Measurements from ENCODE around the gene CYP1B1. TPM values are rescaled to one million over a fixed set of nuclear protein-coding genes. Genes with fewer than 3 reads are reported as not detected.

The CYP1B1 gene
- total RNA-seq, 2 donors from 2014 or later: 90.3 to 95.7 TPM

DNA sequence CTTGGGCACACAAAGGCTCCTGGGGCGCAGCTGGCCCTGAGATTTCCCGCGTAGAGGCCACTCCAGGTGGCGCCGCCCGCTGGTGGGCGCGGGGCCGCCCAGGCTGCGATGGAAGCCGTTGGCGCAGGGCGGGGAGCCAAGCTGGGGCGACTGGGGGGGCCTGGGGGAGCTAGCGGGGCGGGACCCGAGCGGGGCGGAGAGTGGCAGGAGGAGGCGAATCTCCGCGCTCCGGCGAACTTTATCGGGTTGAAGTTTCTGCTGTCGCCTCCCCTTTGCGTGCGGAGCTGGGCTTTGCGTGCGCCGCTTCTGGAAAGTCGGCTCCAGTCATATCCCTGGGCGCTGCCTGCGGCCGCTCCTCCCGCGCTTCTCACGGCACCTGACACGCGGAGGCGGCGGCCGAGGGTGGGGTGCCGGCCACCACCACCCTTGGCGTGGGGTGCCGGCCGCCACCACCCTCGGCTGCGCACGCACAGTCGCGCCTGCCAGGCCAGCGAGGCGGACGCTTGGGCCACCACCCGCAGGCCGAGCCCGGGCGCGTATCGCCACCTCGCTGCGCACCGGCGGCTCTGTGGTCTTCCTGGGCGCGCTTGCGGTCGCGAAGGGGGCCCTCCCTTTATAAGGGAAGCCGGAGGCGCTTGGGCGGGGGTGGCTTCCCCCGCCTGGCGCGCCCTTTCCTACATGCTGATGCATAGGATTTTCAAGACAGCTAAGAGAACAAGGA lies 919 bp upstream of the CYP1B1 start:
- ATAC-seq: peak; percentile 79 to 84
- H3K27ac Mint-ChIP-seq: peak overlapping the region in 1 of 2 donors; percentile 70
- H3K4me3 Mint-ChIP-seq: peak overlapping the region; percentile 78
- peaks cover 6 to 11% of the 10 kb centered on the region in 2 donors for H3K4me1 Mint-ChIP-seq (ENCODE audit: low read depth in 2 of 2)
- H3K9me3 Mint-ChIP-seq: no peaks in the 10 kb centered on the region
- peaks cover 44 to 51% of the 10 kb centered on the region in 2 donors for H3K27me3 Mint-ChIP-seq
- peak; percentile 81 for DNase-seq (ENCODE audit: low spot score)
- peaks cover 4% of the 10 kb centered on the region for H3K36me3 Mint-ChIP-seq

DNA sequence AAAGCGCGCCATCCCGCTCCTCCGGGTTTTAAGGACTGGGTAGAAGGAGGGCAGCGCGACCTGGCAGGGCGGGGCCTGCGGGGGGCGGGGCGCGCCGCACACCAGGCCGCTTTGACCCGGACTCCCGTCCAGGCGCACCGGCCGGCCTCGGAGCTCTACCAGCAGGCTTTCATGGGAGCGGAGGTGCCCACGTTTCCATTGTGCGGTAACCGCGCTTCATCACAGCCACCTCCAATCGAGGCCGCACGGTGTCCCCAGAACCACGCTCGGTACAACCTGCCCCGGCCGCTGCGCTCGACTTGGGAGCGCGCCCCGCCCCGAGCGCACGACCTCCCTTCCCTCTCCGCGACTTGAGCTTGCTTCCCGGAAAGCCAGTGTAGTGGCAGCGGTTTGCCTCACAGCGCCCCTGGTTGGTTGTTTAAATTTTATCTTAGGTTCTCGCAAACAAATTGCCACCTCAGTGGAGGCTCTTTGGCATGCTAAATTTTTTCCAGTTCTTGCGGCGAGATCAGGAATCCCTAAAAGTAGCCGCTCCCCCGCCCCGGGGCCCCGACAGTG lies 280 bp upstream of the CYP1B1 start:
- Mint-ChIP-seq H3K27me3 (peaks cover 42 to 45% of the 10 kb centered on the region in 2 donors), H3K27ac (peak overlapping the region in 1 of 2 donors; percentile 70), H3K9me3 (no peaks in the 10 kb centered on the region), H3K4me3 (peak overlapping the region; percentile 78), H3K36me3 (peaks cover 4% of the 10 kb centered on the region), H3K4me1 (ENCODE audit: low read depth in 2 of 2) (peaks cover 6 to 11% of the 10 kb centered on the region in 2 donors)
- DNase-seq (ENCODE audit: low spot score) (no peak), ATAC-seq (peak; percentile 60 to 79)

DNA sequence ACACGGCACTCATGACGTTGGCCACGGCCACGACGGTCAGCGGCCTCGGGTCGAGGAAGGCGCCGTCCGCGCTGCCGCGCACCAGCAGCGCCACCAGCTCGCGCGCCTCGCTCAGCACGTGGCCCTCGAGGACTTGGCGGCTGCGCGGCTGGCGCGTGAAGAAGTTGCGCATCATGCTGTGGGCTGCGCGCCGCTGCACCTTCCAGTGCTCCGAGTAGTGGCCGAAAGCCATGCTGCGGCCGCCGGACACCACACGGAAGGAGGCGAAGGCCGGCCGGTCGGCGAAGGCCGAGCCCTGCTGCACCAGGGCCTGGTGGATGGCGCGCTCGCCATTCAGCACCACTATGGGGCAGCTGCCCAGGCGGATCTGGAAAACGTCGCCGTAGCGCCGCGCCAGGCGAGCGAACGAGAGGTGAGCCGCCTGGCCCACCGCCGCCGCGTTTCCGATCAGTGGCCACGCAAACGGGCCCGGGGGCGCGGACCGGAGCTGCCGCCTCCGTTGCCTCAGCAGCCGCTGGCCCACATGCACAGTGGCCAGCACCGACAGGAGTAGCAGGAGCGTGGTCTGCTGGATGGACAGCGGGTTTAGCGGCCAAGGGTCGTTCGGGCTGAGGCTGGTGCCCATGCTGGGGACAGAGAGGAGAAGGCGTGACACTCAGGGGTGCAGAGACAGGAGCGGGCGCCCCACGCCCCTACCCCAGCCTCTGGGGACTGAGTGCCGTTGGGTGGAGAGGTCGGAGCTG lies 1.0 kb downstream of the CYP1B1 start:
- Mint-ChIP-seq H3K27me3 (peaks cover 32 to 33% of the 10 kb centered on the region in 2 donors), H3K9me3 (no peaks in the 10 kb centered on the region), H3K36me3 (peaks cover 4% of the 10 kb centered on the region), H3K27ac (no peak overlapping the region), H3K4me1 (ENCODE audit: low read depth in 2 of 2) (peaks cover 6 to 11% of the 10 kb centered on the region in 2 donors), H3K4me3 (no peak overlapping the region)
- peak; percentile 60 for DNase-seq (ENCODE audit: low spot score)
- no peak for ATAC-seq

DNA sequence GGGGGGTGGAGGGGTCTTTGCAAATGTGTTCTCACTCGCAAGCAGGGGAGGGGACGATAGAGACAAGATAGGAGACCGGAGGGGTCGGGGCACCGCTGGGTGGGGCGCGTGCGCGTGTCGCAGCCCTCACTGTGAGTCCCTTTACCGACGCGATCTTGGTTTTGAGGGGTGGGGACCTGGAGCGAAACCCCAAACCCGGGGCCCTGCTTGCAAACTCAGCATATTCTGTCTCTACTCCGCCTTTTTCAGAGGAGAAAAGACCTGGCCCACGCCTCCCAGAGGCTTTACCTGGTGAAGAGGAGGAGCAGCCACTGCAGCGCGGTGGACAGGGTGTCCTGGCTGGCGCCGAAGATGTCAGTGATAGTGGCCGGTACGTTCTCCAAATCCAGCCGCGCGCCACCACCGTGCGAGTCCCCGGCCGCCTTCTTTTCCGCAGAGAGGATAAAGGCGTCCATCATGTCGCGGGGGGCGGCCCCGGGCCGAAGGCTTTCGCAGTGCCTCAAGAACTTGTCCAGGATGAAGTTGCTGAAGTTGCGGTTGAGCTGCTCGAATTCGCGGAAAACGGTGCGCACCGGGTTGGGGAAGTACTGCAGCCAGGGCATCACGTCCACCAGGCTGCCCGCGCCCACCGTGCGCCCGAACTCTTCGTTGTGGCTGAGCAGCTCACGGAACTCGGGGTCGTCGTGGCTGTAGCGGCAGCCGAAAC lies 1.7 kb downstream of the CYP1B1 start:
- DNase-seq (ENCODE audit: low spot score) (peak; percentile 61), ATAC-seq (no peak)
- Mint-ChIP-seq H3K27ac (peak overlapping the region; percentile 25 to 46), H3K9me3 (no peaks in the 10 kb centered on the region), H3K4me3 (peak overlapping the region; percentile 77), H3K36me3 (peaks cover 4% of the 10 kb centered on the region), H3K4me1 (ENCODE audit: low read depth in 2 of 2) (peaks cover 6 to 11% of the 10 kb centered on the region in 2 donors), H3K27me3 (peaks cover 26 to 28% of the 10 kb centered on the region in 2 donors)

DNA sequence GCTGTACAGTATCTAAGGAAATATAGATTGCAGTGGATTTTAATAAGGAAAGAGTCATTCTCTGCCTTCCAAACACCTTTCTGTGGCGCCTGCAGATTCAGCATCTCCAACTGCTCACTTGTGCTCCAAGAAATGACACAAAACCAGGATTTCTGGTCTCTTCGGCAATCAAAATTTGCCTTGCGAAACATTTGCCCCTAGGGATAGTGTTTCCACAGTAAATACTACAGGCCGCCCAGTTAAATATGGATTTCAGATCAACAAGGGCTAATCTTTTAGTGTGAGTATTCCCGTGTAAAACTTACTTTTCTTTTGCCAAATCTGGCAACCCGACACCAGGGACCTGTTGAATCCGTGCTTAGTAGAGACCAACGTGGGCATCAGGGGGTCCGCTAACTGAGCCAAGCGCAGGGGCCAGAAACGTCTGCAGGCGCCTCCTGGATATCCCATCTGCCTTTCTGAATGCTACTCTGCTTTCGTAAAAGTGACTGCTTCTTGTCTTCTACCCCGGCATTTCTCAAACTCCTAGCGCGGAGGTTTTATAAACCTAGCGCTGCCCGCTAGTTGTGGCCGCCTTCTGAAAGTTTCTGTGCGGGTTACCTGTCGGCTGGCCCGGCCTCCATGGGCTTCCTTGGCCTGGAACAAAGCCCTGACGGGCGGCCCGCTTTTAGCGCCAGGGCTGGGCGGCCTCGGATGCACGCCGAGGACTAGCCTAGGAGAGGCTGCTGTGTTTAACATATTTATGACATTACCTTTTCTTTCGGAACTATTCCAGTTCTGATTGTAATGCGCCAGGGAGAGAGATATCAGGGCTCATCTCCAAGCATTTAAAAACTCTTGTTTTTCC lies 2.5 kb downstream of the CYP1B1 start:
- peak overlapping the region; percentile 77 for H3K4me3 Mint-ChIP-seq
- H3K4me1 Mint-ChIP-seq (ENCODE audit: low read depth in 2 of 2): peaks cover 6 to 11% of the 10 kb centered on the region in 2 donors
- H3K36me3 Mint-ChIP-seq: peaks cover 4% of the 10 kb centered on the region
- DNase-seq (ENCODE audit: low spot score) (no peak), ATAC-seq (no peak)
- no peaks in the 10 kb centered on the region for H3K9me3 Mint-ChIP-seq
- H3K27me3 Mint-ChIP-seq: peaks cover 24 to 26% of the 10 kb centered on the region in 2 donors
- peak overlapping the region; percentile 25 to 46 for H3K27ac Mint-ChIP-seq

DNA sequence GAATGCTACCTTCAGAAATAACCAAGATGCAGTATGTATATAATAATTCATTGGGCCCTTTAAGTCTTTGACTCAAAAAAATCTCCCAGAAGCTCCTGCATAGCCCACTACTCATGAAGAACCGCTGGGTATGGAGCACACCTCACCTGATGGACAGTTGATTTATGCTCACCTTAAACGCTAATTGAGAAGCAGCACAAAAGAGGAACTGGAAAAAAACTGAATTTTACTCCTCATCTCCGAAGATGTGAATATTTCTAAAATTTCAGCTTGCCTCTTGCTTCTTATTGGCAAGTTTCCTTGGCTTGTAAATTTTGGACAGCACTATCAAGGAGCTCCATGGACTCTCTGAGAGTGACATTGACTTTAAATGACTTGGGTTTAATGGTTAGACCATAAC lies 5.5 kb downstream of the CYP1B1 start:
- Mint-ChIP-seq H3K4me1 (ENCODE audit: low read depth in 2 of 2) (peaks cover 5 to 6% of the 10 kb centered on the region in 2 donors), H3K27me3 (peaks cover 21 to 24% of the 10 kb centered on the region in 2 donors), H3K27ac (no peak overlapping the region), H3K9me3 (no peaks in the 10 kb centered on the region), H3K4me3 (no peak overlapping the region), H3K36me3 (peaks cover 4% of the 10 kb centered on the region)
- DNase-seq (ENCODE audit: low spot score) (no peak), ATAC-seq (no peak)

DNA sequence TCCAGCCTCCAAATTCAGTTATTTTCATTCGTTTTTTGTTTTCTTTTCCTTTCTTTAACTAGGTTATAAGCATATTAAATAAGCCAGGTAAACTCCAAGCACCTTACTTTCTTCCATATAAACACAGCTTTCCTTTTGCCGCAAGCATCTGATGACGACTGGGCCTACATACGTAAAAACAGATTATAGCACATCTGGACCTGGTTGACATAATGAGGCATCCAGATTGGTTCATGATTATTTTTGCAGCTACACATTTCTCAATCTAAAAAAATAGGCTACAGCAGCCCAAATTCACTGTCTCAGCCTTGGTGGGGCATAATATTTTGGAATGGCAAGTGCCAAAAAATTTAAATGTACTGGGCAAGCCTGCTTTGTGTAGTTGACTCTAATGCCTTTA lies 7.7 kb downstream of the CYP1B1 start:
- Mint-ChIP-seq H3K9me3 (no peaks in the 10 kb centered on the region), H3K4me3 (no peak overlapping the region), H3K27ac (no peak overlapping the region), H3K4me1 (ENCODE audit: low read depth in 2 of 2) (no peaks in the 10 kb centered on the region), H3K36me3 (no peaks in the 10 kb centered on the region), H3K27me3 (peaks cover 13 to 26% of the 10 kb centered on the region in 2 donors)
- ATAC-seq: no peak
- no peak for DNase-seq (ENCODE audit: low spot score)

DNA sequence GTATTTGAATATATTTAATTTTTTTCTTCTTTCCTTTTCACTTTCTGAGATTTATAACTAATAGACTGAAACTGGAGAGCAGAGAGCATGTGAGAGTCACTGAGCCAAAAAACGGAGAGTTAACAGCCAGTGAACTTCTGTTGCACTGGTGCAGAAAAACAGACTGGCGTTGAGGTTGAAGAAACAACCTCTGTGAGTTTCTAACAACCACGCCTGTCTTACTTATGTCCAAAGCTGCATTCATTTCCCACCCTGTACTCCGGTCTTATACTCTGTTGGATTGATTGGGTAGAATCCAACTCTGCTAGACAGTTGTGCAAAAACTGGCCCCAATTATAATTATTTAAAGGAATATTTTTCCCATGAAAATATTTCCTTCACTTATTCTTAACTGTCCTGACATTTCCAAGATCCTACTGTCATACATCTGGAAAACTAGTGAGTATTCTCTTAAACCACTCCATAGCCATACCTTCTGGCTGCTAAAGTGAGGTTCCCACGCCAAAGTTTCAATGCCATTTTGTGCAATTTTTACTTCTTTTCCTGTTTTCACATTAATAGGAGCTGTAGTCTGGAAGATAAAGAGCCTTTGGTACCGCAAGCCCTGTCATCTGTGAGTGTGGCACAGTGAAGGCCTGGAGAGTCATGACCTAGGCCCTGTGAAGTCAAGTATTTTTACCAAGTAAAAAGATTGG lies 9.4 kb downstream of the CYP1B1 start:
- no peak overlapping the region for H3K27ac Mint-ChIP-seq
- H3K4me1 Mint-ChIP-seq (ENCODE audit: low read depth in 2 of 2): no peaks in the 10 kb centered on the region
- no peaks in the 10 kb centered on the region for H3K9me3 Mint-ChIP-seq
- DNase-seq (ENCODE audit: low spot score): no peak
- no peak overlapping the region for H3K4me3 Mint-ChIP-seq
- no peak for ATAC-seq
- H3K36me3 Mint-ChIP-seq: no peaks in the 10 kb centered on the region
- H3K27me3 Mint-ChIP-seq: peaks cover 6 to 25% of the 10 kb centered on the region in 2 donors

DNA sequence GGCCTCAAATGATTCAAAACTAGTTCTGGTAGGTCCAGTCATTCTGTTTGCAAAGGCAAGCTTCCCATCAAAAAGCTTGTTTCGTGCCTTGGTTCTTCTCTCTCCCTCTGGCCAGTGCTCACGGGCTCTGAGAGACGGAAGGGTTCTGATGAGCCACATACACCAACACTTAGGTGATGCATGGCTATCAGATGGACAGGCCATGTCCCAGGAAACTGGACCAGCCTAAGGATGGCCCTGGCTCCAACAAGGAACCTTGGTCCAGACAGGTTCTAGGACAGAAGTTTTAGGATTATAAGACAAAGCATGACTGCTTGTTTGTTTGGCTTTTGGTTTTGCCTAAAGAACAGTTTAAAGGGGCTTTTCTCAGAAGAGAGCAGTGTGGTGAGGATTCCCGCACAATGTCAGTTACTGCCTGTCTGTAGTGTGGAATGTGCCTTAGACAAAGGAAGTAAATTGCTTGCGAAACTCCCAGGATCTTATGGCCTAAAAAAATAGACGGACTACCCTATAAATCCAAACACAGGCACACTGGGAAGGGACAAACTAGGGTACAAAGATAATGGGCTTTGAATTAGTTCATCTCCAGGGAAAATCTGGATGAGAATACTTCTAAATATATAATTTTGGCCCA lies 10.3 kb downstream of the CYP1B1 start:
- Mint-ChIP-seq H3K4me3 (no peak overlapping the region), H3K9me3 (no peaks in the 10 kb centered on the region), H3K27me3 (peaks cover 6 to 27% of the 10 kb centered on the region in 2 donors), H3K36me3 (no peaks in the 10 kb centered on the region), H3K4me1 (ENCODE audit: low read depth in 2 of 2) (no peaks in the 10 kb centered on the region), H3K27ac (no peak overlapping the region)
- no peak for DNase-seq (ENCODE audit: low spot score)
- ATAC-seq: no peak

DNA sequence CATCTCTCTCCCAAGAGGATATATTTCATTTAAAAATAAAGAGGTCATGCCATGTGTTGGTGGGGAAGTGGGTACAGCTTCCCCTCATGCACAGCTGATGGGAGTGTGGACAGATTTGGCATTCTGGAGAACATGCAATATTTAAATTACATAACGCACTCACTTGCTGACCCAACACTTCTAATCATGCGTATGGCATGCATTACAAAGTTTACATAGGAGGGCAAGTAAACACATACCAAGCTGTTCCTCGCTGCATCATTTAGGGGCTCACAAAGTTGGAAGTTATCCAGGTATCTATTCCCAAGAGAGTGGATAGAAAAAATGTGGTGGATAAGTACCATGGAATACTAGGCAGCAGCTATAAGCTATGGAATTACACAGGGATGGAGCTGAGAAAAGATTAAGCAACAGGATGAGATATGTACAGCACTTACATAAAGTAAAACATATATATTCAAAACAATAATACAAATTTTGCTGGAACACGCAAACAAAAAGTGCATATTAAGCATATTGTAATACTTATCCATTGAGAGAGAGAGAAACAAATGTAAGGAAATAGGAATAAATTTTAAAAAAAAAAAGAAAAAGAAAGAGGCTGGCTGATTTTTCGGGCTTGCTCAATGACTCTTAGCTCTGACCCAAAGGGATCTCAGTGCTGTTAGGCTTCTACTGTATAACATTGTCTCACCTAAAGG lies 11.0 kb downstream of the CYP1B1 start:
- Mint-ChIP-seq H3K4me3 (no peak overlapping the region), H3K27me3 (peaks cover 6 to 27% of the 10 kb centered on the region in 2 donors), H3K27ac (no peak overlapping the region), H3K36me3 (no peaks in the 10 kb centered on the region), H3K9me3 (no peaks in the 10 kb centered on the region), H3K4me1 (ENCODE audit: low read depth in 2 of 2) (no peaks in the 10 kb centered on the region)
- DNase-seq (ENCODE audit: low spot score) (no peak), ATAC-seq (no peak)

DNA sequence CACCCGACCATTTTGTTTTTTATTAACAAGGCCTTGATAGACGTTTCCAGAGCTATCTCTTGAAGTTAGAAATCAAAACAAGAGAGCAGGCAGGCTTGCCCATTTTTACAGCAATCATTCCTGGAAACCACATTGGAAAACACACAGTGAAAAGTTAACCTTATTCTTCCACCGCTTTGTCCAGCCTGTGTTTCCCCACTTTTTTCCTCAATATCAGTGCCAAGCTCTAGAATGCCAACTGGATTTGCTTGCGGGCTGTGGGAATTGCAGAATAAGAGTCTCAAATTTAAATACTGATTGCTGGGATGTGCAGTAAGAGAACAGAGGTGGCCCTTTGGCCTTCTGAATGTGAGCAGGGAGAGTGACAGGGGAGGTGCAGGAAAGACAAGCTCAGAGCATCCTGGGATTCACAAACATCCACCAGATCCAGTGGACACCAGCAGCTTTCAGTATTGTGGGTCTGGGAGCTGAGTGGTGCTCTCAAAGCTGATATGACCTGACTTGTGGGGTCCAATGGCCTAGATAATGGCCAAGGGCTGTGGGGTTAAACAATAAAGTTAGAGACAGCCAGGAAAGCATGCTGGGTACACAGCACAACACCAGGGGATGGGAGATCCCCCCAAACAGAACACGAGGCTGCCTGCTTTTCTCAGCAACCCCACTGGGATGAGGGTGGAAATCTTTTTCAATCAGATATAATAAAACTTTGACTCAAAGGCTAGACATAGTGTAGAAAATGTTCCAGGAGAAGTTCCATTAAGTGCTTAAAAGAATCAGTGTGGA lies 15.5 kb downstream of the CYP1B1 start:
- ATAC-seq (no peak), DNase-seq (ENCODE audit: low spot score) (no peak)
- no peak overlapping the region for H3K4me3 Mint-ChIP-seq
- H3K27ac Mint-ChIP-seq: no peak overlapping the region
- H3K27me3 Mint-ChIP-seq: peaks cover 19 to 38% of the 10 kb centered on the region in 2 donors
- H3K4me1 Mint-ChIP-seq (ENCODE audit: low read depth in 2 of 2): no peaks in the 10 kb centered on the region
- H3K36me3 Mint-ChIP-seq: no peaks in the 10 kb centered on the region
- H3K9me3 Mint-ChIP-seq: no peaks in the 10 kb centered on the region
